Measurements from ENCODE around the gene ST6GALNAC3.

Gene ST6GALNAC3

DNA sequence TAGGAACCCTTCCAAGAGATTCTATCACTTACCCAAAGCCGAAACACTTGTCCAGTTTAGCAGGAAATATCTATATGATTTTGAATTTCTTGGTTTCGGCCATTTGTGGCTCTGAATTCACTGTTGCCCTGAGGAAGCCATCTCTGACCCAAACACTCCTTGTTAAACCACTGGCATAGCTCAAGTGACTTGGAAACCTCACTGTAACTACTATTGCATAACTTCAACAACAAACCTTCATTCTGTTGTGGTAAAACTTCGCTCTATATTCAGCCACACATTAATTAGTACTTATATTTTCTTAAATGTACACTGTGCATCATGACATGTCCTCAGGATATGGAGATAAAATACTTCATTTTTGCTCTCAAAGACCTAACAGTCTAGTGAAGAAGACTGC lies 63.2 kb downstream of the ST6GALNAC3 start:
- TF ChIP-seq, protein P1, sequence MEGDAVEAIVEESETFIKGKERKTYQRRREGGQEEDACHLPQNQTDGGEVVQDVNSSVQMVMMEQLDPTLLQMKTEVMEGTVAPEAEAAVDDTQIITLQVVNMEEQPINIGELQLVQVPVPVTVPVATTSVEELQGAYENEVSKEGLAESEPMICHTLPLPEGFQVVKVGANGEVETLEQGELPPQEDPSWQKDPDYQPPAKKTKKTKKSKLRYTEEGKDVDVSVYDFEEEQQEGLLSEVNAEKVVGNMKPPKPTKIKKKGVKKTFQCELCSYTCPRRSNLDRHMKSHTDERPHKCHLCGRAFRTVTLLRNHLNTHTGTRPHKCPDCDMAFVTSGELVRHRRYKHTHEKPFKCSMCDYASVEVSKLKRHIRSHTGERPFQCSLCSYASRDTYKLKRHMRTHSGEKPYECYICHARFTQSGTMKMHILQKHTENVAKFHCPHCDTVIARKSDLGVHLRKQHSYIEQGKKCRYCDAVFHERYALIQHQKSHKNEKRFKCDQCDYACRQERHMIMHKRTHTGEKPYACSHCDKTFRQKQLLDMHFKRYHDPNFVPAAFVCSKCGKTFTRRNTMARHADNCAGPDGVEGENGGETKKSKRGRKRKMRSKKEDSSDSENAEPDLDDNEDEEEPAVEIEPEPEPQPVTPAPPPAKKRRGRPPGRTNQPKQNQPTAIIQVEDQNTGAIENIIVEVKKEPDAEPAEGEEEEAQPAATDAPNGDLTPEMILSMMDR (IDR thresholded peaks at IDR 0.05; ENCODE audit: insufficient read depth, low read depth, low read length, missing control alignments), result no peak
- H3K4me3 ChIP-seq (ENCODE audit: low read length), result no peak overlapping the region
- DNase-seq (ENCODE audit: low read depth), result no peak

DNA sequence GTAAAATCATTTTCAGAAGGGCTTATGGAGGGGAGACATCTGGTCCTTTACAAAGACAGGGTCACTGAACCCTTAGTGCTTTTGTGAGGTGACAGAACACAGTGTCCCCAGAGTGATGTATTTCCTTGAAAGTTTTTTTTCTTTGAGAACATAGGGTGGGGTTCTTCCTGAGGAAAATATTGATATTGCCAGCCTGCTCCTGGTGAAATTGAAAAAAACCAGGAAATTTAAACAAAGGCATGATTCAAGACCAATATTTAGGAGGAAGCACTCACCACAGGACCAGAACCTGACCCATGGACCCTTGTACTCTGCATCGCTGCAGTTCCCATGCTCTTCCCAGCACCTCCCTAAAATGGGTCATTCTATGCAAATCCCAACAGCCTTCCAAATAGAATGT lies 63.7 kb downstream of the ST6GALNAC3 start:
- H3K4me3 ChIP-seq (ENCODE audit: low read length), result no peak overlapping the region
- DNase-seq (ENCODE audit: low read depth), result no peak
- TF ChIP-seq, protein P1 (IDR thresholded peaks at IDR 0.05; ENCODE audit: insufficient read depth, low read depth, low read length, missing control alignments), result no peak

DNA sequence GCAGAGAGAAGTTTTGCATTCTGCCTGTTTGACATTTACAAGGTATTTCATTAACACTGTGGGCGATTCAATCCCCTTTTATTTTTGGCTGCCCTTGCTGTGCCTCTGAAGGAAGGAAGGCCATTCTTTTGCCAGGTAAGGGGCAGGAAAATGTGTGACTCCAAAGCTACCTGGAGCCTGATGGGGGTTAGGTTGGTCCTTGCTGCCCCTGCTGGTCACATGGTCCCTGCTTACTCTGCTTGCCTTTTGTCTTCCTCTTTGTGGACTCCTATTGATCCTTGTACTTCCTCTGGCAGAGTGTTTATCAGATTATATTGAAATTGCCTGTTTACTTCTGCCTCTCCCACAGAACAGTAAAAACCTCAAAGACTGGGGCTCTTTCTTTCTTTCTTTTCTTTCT lies 65.7 kb downstream of the ST6GALNAC3 start:
- TF ChIP-seq, protein P1 (IDR thresholded peaks at IDR 0.05; ENCODE audit: insufficient read depth, low read depth, low read length, missing control alignments), result no peak
- no peak overlapping the region for H3K4me3 ChIP-seq (ENCODE audit: low read length)
- DNase-seq (ENCODE audit: low read depth), result no peak

DNA sequence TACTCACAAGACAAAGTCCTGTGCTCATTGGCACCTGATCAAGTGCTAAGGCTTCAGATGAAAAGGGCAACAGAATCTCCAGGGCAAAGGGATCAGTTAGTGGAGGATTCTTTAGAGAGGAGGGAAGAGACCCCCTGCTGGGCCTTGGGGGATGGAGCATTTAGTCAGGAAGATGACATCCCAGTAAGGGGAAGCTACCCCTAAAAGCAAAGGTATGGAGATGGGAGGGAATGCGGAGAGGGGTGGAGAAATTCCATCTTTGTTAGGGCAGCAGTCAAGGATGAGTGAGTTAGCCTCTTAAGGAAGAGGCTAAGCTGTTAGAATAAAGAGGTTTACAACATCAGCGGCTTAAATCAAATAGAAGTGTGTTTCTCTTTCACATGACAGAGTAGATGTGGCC lies 67.4 kb downstream of the ST6GALNAC3 start:
- TF ChIP-seq, protein P1 (IDR thresholded peaks at IDR 0.05; ENCODE audit: insufficient read depth, low read depth, low read length, missing control alignments), result no peak

DNA sequence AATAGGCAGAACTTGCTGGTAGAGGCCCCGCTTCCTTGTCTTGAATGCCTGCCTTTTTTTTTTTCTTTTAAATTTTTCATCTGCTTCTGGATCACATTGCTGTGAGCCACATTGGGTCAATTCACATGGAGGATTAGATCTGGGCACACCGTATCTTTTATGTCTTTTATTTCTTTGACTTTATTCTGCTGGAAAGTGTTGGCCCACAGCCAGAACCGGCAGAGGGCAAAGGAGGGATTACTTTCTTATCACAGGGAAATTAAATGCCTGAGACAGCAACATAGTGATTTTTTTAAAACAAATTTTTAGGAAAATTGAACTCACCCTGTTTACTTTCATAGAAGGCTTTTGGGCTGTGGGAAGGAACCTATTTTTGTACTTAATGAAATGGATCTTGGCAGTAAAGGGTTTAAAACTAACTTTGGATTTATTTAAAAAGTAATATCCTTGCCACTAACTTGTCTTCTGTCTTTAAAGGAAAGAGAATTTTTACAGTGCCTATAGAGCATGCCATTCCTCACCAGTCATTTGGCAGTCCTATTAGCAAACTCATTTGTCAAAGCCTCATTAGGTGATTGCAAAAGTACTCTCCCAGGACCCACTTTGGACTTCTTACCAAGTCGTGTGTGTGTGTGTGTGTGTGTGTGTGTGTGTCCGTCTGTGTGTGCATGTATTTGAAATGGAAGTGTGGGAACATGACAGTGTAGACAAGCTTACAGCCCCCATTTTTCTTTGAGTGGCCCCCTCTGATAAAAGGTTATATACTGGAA lies 68.4 kb downstream of the ST6GALNAC3 start:
- TF ChIP-seq, protein P1 (IDR thresholded peaks at IDR 0.05; ENCODE audit: insufficient read depth, low read depth, low read length, missing control alignments), result no peak
- peak; percentile 8 for DNase-seq (ENCODE audit: low read depth)

More for the DNA sequence above, 67.4 kb downstream of the ST6GALNAC3 start:
- no peak overlapping the region for H3K4me3 ChIP-seq (ENCODE audit: low read length)
- no peak for DNase-seq (ENCODE audit: low read depth)

DNA sequence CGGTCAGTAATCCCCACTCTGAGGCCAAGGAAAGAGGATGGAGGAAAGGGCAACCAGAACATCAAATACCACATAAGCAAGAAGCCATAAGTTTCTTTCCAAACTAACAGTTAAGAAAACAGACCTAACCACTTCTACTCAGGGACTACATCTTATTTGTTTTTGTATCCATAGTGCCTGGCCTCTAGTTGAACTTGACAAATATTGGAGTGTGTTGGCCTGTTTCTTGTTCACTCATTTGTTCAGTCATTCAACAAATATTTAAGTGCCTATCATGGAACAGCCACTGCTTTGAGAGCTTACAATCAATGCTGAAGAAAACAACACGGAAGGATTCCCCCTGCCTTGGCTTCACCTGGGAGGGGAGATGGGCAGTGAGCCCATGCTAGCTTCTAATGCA lies 69.7 kb downstream of the ST6GALNAC3 start:
- no peak overlapping the region for H3K4me3 ChIP-seq (ENCODE audit: low read length)
- no peak for DNase-seq (ENCODE audit: low read depth)
- TF ChIP-seq, protein P1 (IDR thresholded peaks at IDR 0.05; ENCODE audit: insufficient read depth, low read depth, low read length, missing control alignments), result no peak

More for the DNA sequence above, 68.4 kb downstream of the ST6GALNAC3 start:
- H3K4me3 ChIP-seq (ENCODE audit: low read length), result no peak overlapping the region

DNA sequence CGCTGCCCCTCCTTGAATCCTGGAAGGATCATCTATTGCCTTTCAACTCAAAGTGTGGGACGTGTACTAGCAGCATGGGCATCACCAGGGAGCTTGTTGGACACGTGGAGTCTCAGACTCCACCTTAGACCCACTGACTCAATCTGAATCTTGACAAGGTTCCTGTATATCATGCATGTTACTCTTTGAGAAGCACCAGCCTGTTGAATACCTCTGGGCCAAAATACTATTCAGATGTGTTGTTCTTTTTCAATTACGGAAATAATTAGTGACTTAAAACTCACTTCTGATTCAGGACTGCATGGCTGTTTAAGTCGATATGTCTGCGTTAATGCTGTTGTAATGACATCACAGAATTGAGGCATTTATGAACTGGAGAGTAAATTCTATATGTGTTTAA lies 70.8 kb downstream of the ST6GALNAC3 start:
- H3K4me3 ChIP-seq (ENCODE audit: low read length), result no peak overlapping the region
- TF ChIP-seq, protein P1 (IDR thresholded peaks at IDR 0.05; ENCODE audit: insufficient read depth, low read depth, low read length, missing control alignments), result no peak
- no peak for DNase-seq (ENCODE audit: low read depth)

All from epithelial cell of esophagus (primary cell).